Measurements from ENCODE around the gene RAC3. TPM values are rescaled to one million over a fixed set of nuclear protein-coding genes. Genes with fewer than 3 reads are reported as not detected.

Gene RAC3
- total RNA-seq, 1 donor from 2014 or later: 46.0 TPM

- Mint-ChIP-seq H3K27me3 (ENCODE audit: unreplicated experiment) (peaks cover 5% of the 10 kb centered on the region), H3K27ac (ENCODE audit: unreplicated experiment) (no peak overlapping the region), H3K4me1 (ENCODE audit: low read depth, unreplicated experiment) (no peaks in the 10 kb centered on the region), H3K9me3 (ENCODE audit: unreplicated experiment) (peaks cover 8% of the 10 kb centered on the region), H3K4me3 (ENCODE audit: unreplicated experiment) (no peak overlapping the region), H3K36me3 (ENCODE audit: unreplicated experiment) (no peaks in the 10 kb centered on the region)
- no peak for TF ChIP-seq CTCF (IDR thresholded peaks at IDR 0.05; ENCODE audit: partially characterized antibody, unreplicated experiment)
- peak; percentile 55 for DNase-seq
Measured at GRCh38 chr17:82076785-82077591, 45.5 kb downstream of the RAC3 start.

- no peaks in the 10 kb centered on the region for H3K36me3 Mint-ChIP-seq (ENCODE audit: unreplicated experiment)
- H3K27ac Mint-ChIP-seq (ENCODE audit: unreplicated experiment): peak overlapping the region; percentile 62
- H3K27me3 Mint-ChIP-seq (ENCODE audit: unreplicated experiment): peaks cover 5% of the 10 kb centered on the region
- H3K4me3 Mint-ChIP-seq (ENCODE audit: unreplicated experiment): no peak overlapping the region
- no peak for TF ChIP-seq CTCF (IDR thresholded peaks at IDR 0.05; ENCODE audit: partially characterized antibody, unreplicated experiment)
- DNase-seq: no peak
- H3K4me1 Mint-ChIP-seq (ENCODE audit: low read depth, unreplicated experiment): no peaks in the 10 kb centered on the region
- H3K9me3 Mint-ChIP-seq (ENCODE audit: unreplicated experiment): peaks cover 8% of the 10 kb centered on the region
Measured at GRCh38 chr17:82077617-82078358, 46.3 kb downstream of the RAC3 start.

GRCh38 chr17:82078433-82078832 is 47.0 kb downstream of the RAC3 start:
- Mint-ChIP-seq H3K4me1 (ENCODE audit: low read depth, unreplicated experiment) (no peaks in the 10 kb centered on the region), H3K36me3 (ENCODE audit: unreplicated experiment) (no peaks in the 10 kb centered on the region), H3K4me3 (ENCODE audit: unreplicated experiment) (no peak overlapping the region), H3K27me3 (ENCODE audit: unreplicated experiment) (peaks cover 4% of the 10 kb centered on the region), H3K9me3 (ENCODE audit: unreplicated experiment) (peaks cover 8% of the 10 kb centered on the region), H3K27ac (ENCODE audit: unreplicated experiment) (peak overlapping the region; percentile 62)
- no peak for TF ChIP-seq CTCF (IDR thresholded peaks at IDR 0.05; ENCODE audit: partially characterized antibody, unreplicated experiment)
- no peak for DNase-seq

- DNase-seq: no peak
- no peaks in the 10 kb centered on the region for H3K4me1 Mint-ChIP-seq (ENCODE audit: low read depth, unreplicated experiment)
- H3K9me3 Mint-ChIP-seq (ENCODE audit: unreplicated experiment): peaks cover 8% of the 10 kb centered on the region
- H3K27ac Mint-ChIP-seq (ENCODE audit: unreplicated experiment): no peak overlapping the region
- H3K36me3 Mint-ChIP-seq (ENCODE audit: unreplicated experiment): no peaks in the 10 kb centered on the region
- no peak overlapping the region for H3K4me3 Mint-ChIP-seq (ENCODE audit: unreplicated experiment)
- TF ChIP-seq CTCF (IDR thresholded peaks at IDR 0.05; ENCODE audit: partially characterized antibody, unreplicated experiment): no peak
- peaks cover 5% of the 10 kb centered on the region for H3K27me3 Mint-ChIP-seq (ENCODE audit: unreplicated experiment)
Measured at GRCh38 chr17:82079001-82079677, 47.7 kb downstream of the RAC3 start.

Data from glutamatergic neuron (in vitro differentiated cells).